ENCODE measurements around the gene CEBPZOS. TPM values are rescaled to one million over a fixed set of nuclear protein-coding genes. Genes with fewer than 3 reads are reported as not detected.

CEBPZOS gene
- total and polyA plus RNA-seq, 2 of the 8 experiments (the other 6 are each of a cell fraction or from before 2014, with no cell fraction given): 27.3 to 43.5 TPM

DNA sequence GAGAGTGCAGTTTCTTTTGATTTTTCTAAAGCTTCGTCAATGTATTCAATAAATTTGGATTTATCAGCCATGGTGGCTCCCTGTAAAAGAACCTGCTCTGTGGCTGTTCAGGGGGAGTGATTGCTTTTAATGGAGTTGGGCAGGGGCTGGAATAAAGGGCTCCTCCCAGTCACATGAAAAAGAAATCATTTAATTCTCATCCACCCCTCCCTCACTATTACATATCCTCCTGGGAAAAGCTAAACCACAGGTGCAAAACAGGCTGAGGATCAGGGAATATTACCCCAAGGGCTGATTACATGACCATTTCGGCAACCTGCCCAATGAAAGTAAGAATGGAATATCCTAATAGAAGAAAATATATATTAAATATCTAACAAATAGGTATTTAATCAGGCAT lies 7.7 kb upstream of the CEBPZOS start, which contains the start of gene SULT6B1 (continued):
- TF ChIP-seq, protein P1, sequence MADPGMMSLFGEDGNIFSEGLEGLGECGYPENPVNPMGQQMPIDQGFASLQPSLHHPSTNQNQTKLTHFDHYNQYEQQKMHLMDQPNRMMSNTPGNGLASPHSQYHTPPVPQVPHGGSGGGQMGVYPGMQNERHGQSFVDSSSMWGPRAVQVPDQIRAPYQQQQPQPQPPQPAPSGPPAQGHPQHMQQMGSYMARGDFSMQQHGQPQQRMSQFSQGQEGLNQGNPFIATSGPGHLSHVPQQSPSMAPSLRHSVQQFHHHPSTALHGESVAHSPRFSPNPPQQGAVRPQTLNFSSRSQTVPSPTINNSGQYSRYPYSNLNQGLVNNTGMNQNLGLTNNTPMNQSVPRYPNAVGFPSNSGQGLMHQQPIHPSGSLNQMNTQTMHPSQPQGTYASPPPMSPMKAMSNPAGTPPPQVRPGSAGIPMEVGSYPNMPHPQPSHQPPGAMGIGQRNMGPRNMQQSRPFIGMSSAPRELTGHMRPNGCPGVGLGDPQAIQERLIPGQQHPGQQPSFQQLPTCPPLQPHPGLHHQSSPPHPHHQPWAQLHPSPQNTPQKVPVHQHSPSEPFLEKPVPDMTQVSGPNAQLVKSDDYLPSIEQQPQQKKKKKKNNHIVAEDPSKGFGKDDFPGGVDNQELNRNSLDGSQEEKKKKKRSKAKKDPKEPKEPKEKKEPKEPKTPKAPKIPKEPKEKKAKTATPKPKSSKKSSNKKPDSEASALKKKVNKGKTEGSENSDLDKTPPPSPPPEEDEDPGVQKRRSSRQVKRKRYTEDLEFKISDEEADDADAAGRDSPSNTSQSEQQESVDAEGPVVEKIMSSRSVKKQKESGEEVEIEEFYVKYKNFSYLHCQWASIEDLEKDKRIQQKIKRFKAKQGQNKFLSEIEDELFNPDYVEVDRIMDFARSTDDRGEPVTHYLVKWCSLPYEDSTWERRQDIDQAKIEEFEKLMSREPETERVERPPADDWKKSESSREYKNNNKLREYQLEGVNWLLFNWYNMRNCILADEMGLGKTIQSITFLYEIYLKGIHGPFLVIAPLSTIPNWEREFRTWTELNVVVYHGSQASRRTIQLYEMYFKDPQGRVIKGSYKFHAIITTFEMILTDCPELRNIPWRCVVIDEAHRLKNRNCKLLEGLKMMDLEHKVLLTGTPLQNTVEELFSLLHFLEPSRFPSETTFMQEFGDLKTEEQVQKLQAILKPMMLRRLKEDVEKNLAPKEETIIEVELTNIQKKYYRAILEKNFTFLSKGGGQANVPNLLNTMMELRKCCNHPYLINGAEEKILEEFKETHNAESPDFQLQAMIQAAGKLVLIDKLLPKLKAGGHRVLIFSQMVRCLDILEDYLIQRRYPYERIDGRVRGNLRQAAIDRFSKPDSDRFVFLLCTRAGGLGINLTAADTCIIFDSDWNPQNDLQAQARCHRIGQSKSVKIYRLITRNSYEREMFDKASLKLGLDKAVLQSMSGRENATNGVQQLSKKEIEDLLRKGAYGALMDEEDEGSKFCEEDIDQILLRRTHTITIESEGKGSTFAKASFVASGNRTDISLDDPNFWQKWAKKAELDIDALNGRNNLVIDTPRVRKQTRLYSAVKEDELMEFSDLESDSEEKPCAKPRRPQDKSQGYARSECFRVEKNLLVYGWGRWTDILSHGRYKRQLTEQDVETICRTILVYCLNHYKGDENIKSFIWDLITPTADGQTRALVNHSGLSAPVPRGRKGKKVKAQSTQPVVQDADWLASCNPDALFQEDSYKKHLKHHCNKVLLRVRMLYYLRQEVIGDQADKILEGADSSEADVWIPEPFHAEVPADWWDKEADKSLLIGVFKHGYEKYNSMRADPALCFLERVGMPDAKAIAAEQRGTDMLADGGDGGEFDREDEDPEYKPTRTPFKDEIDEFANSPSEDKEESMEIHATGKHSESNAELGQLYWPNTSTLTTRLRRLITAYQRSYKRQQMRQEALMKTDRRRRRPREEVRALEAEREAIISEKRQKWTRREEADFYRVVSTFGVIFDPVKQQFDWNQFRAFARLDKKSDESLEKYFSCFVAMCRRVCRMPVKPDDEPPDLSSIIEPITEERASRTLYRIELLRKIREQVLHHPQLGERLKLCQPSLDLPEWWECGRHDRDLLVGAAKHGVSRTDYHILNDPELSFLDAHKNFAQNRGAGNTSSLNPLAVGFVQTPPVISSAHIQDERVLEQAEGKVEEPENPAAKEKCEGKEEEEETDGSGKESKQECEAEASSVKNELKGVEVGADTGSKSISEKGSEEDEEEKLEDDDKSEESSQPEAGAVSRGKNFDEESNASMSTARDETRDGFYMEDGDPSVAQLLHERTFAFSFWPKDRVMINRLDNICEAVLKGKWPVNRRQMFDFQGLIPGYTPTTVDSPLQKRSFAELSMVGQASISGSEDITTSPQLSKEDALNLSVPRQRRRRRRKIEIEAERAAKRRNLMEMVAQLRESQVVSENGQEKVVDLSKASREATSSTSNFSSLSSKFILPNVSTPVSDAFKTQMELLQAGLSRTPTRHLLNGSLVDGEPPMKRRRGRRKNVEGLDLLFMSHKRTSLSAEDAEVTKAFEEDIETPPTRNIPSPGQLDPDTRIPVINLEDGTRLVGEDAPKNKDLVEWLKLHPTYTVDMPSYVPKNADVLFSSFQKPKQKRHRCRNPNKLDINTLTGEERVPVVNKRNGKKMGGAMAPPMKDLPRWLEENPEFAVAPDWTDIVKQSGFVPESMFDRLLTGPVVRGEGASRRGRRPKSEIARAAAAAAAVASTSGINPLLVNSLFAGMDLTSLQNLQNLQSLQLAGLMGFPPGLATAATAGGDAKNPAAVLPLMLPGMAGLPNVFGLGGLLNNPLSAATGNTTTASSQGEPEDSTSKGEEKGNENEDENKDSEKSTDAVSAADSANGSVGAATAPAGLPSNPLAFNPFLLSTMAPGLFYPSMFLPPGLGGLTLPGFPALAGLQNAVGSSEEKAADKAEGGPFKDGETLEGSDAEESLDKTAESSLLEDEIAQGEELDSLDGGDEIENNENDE (IDR thresholded peaks at IDR 0.05; ENCODE audit: insufficient replicate concordance, low read length): no peak
- TF ChIP-seq RAD21 (IDR thresholded peaks at IDR 0.05 in 1 of 2, conservative IDR thresholded peaks at IDR 0.05 in 1 of 2; ENCODE audit: low read depth in 2 of 2, low read length in 2 of 2) (no peak), KDM1A (IDR thresholded peaks at IDR 0.05; ENCODE audit: borderline replicate concordance, low read length) (no peak), POLR2AphosphoS5 (IDR thresholded peaks at IDR 0.05; ENCODE audit: low read depth, low read length) (no peak), TBP (IDR thresholded peaks at IDR 0.05; ENCODE audit: low read depth, low read length) (no peak), SP1 (IDR thresholded peaks at IDR 0.05; ENCODE audit: low read depth, low read length) (no peak), FOSL1 (IDR thresholded peaks at IDR 0.05; ENCODE audit: insufficient read depth, low read depth, low read length) (no peak), POLR2A (IDR thresholded peaks at IDR 0.05; ENCODE audit: control extremely low read depth in 1 of 2, low read depth in 2 of 2, low read length in 2 of 2) (no peak), NRF1 (IDR thresholded peaks at IDR 0.05; ENCODE audit: low read depth, low read length) (no peak), TEAD4 (IDR thresholded peaks at IDR 0.05; ENCODE audit: low read depth, low read length) (no peak), RBBP5 (IDR thresholded peaks at IDR 0.05; ENCODE audit: borderline replicate concordance, low read depth, low read length) (no peak), TAF1 (IDR thresholded peaks at IDR 0.05; ENCODE audit: low read depth, low read length) (no peak), CTBP2 (IDR thresholded peaks at IDR 0.05; ENCODE audit: borderline replicate concordance, insufficient read depth, insufficient read length, low read length) (no peak)

Data from H1 (cell line).